Activated naive CD8-positive, alpha-beta T cell treated with anti-CD3 and anti-CD28 coated beads, Interleukin-2, amount 50 U/mL, for 24 hours (primary cell): ENCODE data around the gene HSPA1A.
A peak's percentile ranks its signal among the peaks of the same experiment; 100 is the strongest.
"Not testable (repeated sequence)": the region's sequence is repeated elsewhere in the genome, so short reads cannot be mapped to it uniquely, and the experiment has no call there.

Experiments
- ATAC-seq: fragments of 150-1000 bp; cut with Tn5 transposase; one replicate; pipeline ENCODE4 v1.10.0; 2021
- DNase-seq: peaks from one replicate; pipeline ENCODE4 v3.0.0; 2021
- H3K27ac Mint-ChIP-seq: one replicate; pipeline ENCODE4 v1.8.0; 2021; ENCODE audit warnings: mild to moderate bottlenecking, mixed read lengths
- H3K27me3 Mint-ChIP-seq: one replicate; pipeline ENCODE4 v1.8.0; 2021; ENCODE audit warnings: mixed read lengths
- H3K36me3 Mint-ChIP-seq: one replicate; pipeline ENCODE4 v1.8.0; 2021; ENCODE audit warnings: low read depth, mixed read lengths
- H3K4me1 Mint-ChIP-seq: one replicate; pipeline ENCODE4 v1.8.0; 2021; ENCODE audit warnings: mixed read lengths
- H3K4me3 Mint-ChIP-seq: one replicate; pipeline ENCODE4 v1.8.0; 2021; ENCODE audit warnings: mild to moderate bottlenecking, moderate library complexity, mixed read lengths
- H3K9me3 Mint-ChIP-seq: one replicate; pipeline ENCODE4 v1.8.0; 2021; ENCODE audit warnings: mixed read lengths

HSPA1A gene

GRCh38 chr6:31817133-31817928 lies 2.0 kb downstream of the HSPA1A start:
- H3K27me3 Mint-ChIP-seq, H3K36me3 Mint-ChIP-seq, ATAC-seq, H3K9me3 Mint-ChIP-seq, DNase-seq: not testable (repeated sequence)
- peak overlapping the region; percentile 87 for H3K27ac Mint-ChIP-seq
- peaks cover 71% of the 10 kb centered on the region for H3K4me1 Mint-ChIP-seq
- H3K4me3 Mint-ChIP-seq = peak overlapping the region; percentile 88

GRCh38 chr6:31817929-31818511 lies 2.7 kb downstream of the HSPA1A start:
- not testable (repeated sequence) for DNase-seq, H3K27me3 Mint-ChIP-seq, H3K36me3 Mint-ChIP-seq, ATAC-seq, H3K9me3 Mint-ChIP-seq
- H3K4me3 Mint-ChIP-seq = peak overlapping the region; percentile 88
- peak overlapping the region; percentile 87 for H3K27ac Mint-ChIP-seq
- peaks cover 71% of the 10 kb centered on the region for H3K4me1 Mint-ChIP-seq

- Mint-ChIP-seq H3K9me3 (no peaks in the 10 kb centered on the region), H3K27me3 (no peaks in the 10 kb centered on the region), H3K4me1 (peaks cover 63% of the 10 kb centered on the region), H3K27ac (no peak overlapping the region), H3K36me3 (peaks cover 2% of the 10 kb centered on the region), H3K4me3 (no peak overlapping the region)
- DNase-seq (no peak), ATAC-seq (no peak)
These were observed 4.5 kb downstream of the HSPA1A start for GRCh38 chr6:31819871-31820299.

GRCh38 chr6:31820399-31820798 lies 5.1 kb downstream of the HSPA1A start:
- peaks cover 62% of the 10 kb centered on the region for H3K4me1 Mint-ChIP-seq
- H3K4me3 Mint-ChIP-seq = peak overlapping the region; percentile 87
- H3K36me3 Mint-ChIP-seq, H3K27me3 Mint-ChIP-seq, ATAC-seq, DNase-seq, H3K9me3 Mint-ChIP-seq: not testable (repeated sequence)
- H3K27ac Mint-ChIP-seq = peak overlapping the region; percentile 94

- Mint-ChIP-seq H3K27me3 (no peaks in the 10 kb centered on the region), H3K27ac (peak overlapping the region; percentile 94), H3K4me1 (peaks cover 69% of the 10 kb centered on the region), H3K36me3 (peaks cover 2% of the 10 kb centered on the region), H3K9me3 (no peaks in the 10 kb centered on the region), H3K4me3 (peak overlapping the region; percentile 87)
- ATAC-seq (peak; percentile 50), DNase-seq (peak; percentile 85)
These were observed 6.1 kb downstream of the HSPA1A start for GRCh38 chr6:31821301-31822035.

GRCh38 chr6:31822036-31822821 lies 6.9 kb downstream of the HSPA1A start:
- Mint-ChIP-seq H3K27me3 (peaks cover 3% of the 10 kb centered on the region), H3K36me3 (peaks cover 2% of the 10 kb centered on the region), H3K27ac (peak overlapping the region; percentile 94), H3K4me3 (peak overlapping the region; percentile 87), H3K9me3 (no peaks in the 10 kb centered on the region), H3K4me1 (peaks cover 77% of the 10 kb centered on the region)
- DNase-seq (peak; percentile 65), ATAC-seq (peak; percentile 37)

GRCh38 chr6:31823592-31824196 lies 8.4 kb downstream of the HSPA1A start:
- H3K4me3 Mint-ChIP-seq = not testable (repeated sequence)

GRCh38 chr6:31825553-31825952 lies 10.2 kb downstream of the HSPA1A start:
- H3K4me3 Mint-ChIP-seq = no peak overlapping the region
- H3K4me1 Mint-ChIP-seq = peaks cover 58% of the 10 kb centered on the region
- ATAC-seq (no peak), DNase-seq (no peak)
- H3K27ac Mint-ChIP-seq = peak overlapping the region; percentile 97
- H3K36me3 Mint-ChIP-seq = peaks cover 7% of the 10 kb centered on the region
- H3K27me3 Mint-ChIP-seq = peaks cover 4% of the 10 kb centered on the region
- H3K9me3 Mint-ChIP-seq = no peaks in the 10 kb centered on the region

More at GRCh38 chr6:31823592-31824196, 8.4 kb downstream of the HSPA1A start:
- peaks cover 66% of the 10 kb centered on the region for H3K4me1 Mint-ChIP-seq
- not testable (repeated sequence) for ATAC-seq, H3K36me3 Mint-ChIP-seq, H3K27me3 Mint-ChIP-seq, H3K27ac Mint-ChIP-seq, DNase-seq, H3K9me3 Mint-ChIP-seq

- peaks cover 60% of the 10 kb centered on the region for H3K4me1 Mint-ChIP-seq
- peak; percentile 8 for ATAC-seq
- peak overlapping the region; percentile 86 for H3K4me3 Mint-ChIP-seq
- H3K36me3 Mint-ChIP-seq = peaks cover 9% of the 10 kb centered on the region
- H3K27me3 Mint-ChIP-seq = peaks cover 4% of the 10 kb centered on the region
- DNase-seq = no peak
- H3K9me3 Mint-ChIP-seq = no peaks in the 10 kb centered on the region
- H3K27ac Mint-ChIP-seq = peak overlapping the region; percentile 97
These were observed 11.5 kb downstream of the HSPA1A start for GRCh38 chr6:31826793-31827285.

GRCh38 chr6:31827286-31828079 lies 12.1 kb downstream of the HSPA1A start, which contains the start of gene HSPA1B:
Gene HSPA1B (plus strand): TSS chr6:31827738. CDS start chr6:31827951, 213 bp downstream.
- Mint-ChIP-seq H3K9me3 (no peaks in the 10 kb centered on the region), H3K4me3 (peak within 1 kb of the TSS; percentile 86), H3K4me1 (peaks cover 54% of the 10 kb centered on the region), H3K27ac (peak within 1 kb of the TSS; percentile 97), H3K27me3 (peaks cover 4% of the 10 kb centered on the region), H3K36me3 (peaks cover 9% of the 10 kb centered on the region)
- peak; percentile 90 for ATAC-seq
- peak; percentile 92 for DNase-seq

- Mint-ChIP-seq H3K27ac (peak overlapping the region; percentile 88), H3K4me1 (peaks cover 51% of the 10 kb centered on the region), H3K9me3 (no peaks in the 10 kb centered on the region), H3K4me3 (peak overlapping the region; percentile 87), H3K27me3 (peaks cover 4% of the 10 kb centered on the region), H3K36me3 (peaks cover 12% of the 10 kb centered on the region)
- DNase-seq (no peak), ATAC-seq (no peak)
These were observed 14.4 kb downstream of the HSPA1A start for GRCh38 chr6:31829633-31830283.

GRCh38 chr6:31830886-31831335 lies 15.6 kb downstream of the HSPA1A start:
- Mint-ChIP-seq H3K9me3 (no peaks in the 10 kb centered on the region), H3K36me3 (peaks cover 23% of the 10 kb centered on the region), H3K4me3 (peak overlapping the region; percentile 87), H3K4me1 (peaks cover 46% of the 10 kb centered on the region), H3K27ac (peak overlapping the region; percentile 88), H3K27me3 (peaks cover 4% of the 10 kb centered on the region)
- no peak for DNase-seq
- ATAC-seq = no peak
